ENCODE data around the gene LCN1.
"Not testable (repeated sequence)": the region's sequence is repeated elsewhere in the genome, so short reads cannot be mapped to it uniquely, and the experiment has no call there.

The LCN1 gene

GRCh38 chr9:135508211-135508820 is 12.9 kb upstream of the LCN1 start:
- Histone ChIP-seq H3K4me1 (ENCODE audit: control insufficient read depth, insufficient read depth, low read length) (no peaks in the 10 kb centered on the region), H3K36me3 (ENCODE audit: control insufficient read depth in 2 of 2, insufficient read depth in 2 of 2, low read length in 2 of 2) (peaks cover 8 to 15% of the 10 kb centered on the region in 2 donors), H3K9ac (ENCODE audit: low read length in 2 of 2) (no peak overlapping the region), H3K4me3 (ENCODE audit: low read length in 2 of 2) (no peak overlapping the region), H3K27me3 (ENCODE audit: control insufficient read depth in 1 of 2, insufficient read depth in 2 of 2, low read length in 2 of 2) (peaks cover 0 to 2% of the 10 kb centered on the region in 2 donors), H3K9me3 (ENCODE audit: control insufficient read depth in 2 of 2, low read length in 2 of 2) (no peaks in the 10 kb centered on the region), H3K27ac (ENCODE audit: low read length) (no peak overlapping the region)

GRCh38 chr9:135509458-135509857 is 11.8 kb upstream of the LCN1 start:
- Histone ChIP-seq H3K27ac (ENCODE audit: low read length) (no peak overlapping the region), H3K36me3 (ENCODE audit: control insufficient read depth in 2 of 2, insufficient read depth in 2 of 2, low read length in 2 of 2) (peaks cover 0 to 5% of the 10 kb centered on the region in 2 donors), H3K9ac (ENCODE audit: low read length in 2 of 2) (no peak overlapping the region), H3K9me3 (ENCODE audit: control insufficient read depth in 2 of 2, low read length in 2 of 2) (no peaks in the 10 kb centered on the region), H3K4me1 (ENCODE audit: control insufficient read depth, insufficient read depth, low read length) (no peaks in the 10 kb centered on the region), H3K27me3 (ENCODE audit: control insufficient read depth in 1 of 2, insufficient read depth in 2 of 2, low read length in 2 of 2) (peaks cover 0 to 2% of the 10 kb centered on the region in 2 donors), H3K4me3 (ENCODE audit: low read length in 2 of 2) (no peak overlapping the region)

GRCh38 chr9:135512241-135512603 is 9.0 kb upstream of the LCN1 start:
- Histone ChIP-seq H3K27me3 (ENCODE audit: control insufficient read depth in 1 of 2, insufficient read depth in 2 of 2, low read length in 2 of 2) (peaks cover 0 to 2% of the 10 kb centered on the region in 2 donors), H3K27ac (ENCODE audit: low read length) (no peak overlapping the region), H3K4me3 (ENCODE audit: low read length in 2 of 2) (no peak overlapping the region), H3K4me1 (ENCODE audit: control insufficient read depth, insufficient read depth, low read length) (no peaks in the 10 kb centered on the region), H3K9me3 (ENCODE audit: control insufficient read depth in 2 of 2, low read length in 2 of 2) (no peaks in the 10 kb centered on the region), H3K36me3 (ENCODE audit: control insufficient read depth in 2 of 2, insufficient read depth in 2 of 2, low read length in 2 of 2) (no peaks in the 10 kb centered on the region), H3K9ac (ENCODE audit: low read length in 2 of 2) (no peak overlapping the region)

- Histone ChIP-seq H3K4me1 (ENCODE audit: control insufficient read depth, insufficient read depth, low read length) (no peaks in the 10 kb centered on the region), H3K9me3 (ENCODE audit: control insufficient read depth in 2 of 2, low read length in 2 of 2) (no peaks in the 10 kb centered on the region), H3K27me3 (ENCODE audit: control insufficient read depth in 1 of 2, insufficient read depth in 2 of 2, low read length in 2 of 2) (peaks cover 0 to 2% of the 10 kb centered on the region in 2 donors), H3K36me3 (ENCODE audit: control insufficient read depth in 2 of 2, insufficient read depth in 2 of 2, low read length in 2 of 2) (no peaks in the 10 kb centered on the region), H3K9ac (ENCODE audit: low read length in 2 of 2) (no peak overlapping the region), H3K4me3 (ENCODE audit: low read length in 2 of 2) (no peak overlapping the region), H3K27ac (ENCODE audit: low read length) (no peak overlapping the region)
Observed at GRCh38 chr9:135512904-135513303, 8.3 kb upstream of the LCN1 start.

DNA sequence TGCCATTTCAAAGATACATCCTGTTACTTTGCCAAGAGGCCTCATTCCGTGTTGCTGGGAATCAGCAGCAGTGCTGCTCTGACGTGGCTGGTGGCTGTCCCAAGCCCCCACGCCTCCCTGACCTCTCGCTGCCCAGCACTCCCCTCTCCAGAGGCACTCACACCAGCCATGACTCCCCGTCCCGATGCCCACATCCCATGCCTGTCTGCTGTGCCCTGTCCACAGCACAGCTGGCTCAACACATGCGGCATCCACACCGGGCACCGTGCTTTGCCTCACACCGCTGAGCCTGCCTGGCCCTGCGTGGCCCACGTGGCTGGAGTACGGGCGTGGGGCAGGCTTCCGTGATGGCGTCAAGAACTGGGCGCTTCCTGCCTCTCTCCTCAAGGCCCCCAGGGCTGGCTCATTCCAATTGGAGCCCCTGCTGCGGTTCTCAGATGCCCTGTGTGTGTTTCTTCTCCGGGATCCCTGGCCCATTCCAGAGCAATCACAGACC is 7.8 kb upstream of the LCN1 start:
- Histone ChIP-seq H3K4me3 (ENCODE audit: low read length in 2 of 2) (no peak overlapping the region), H3K27me3 (ENCODE audit: control insufficient read depth in 1 of 2, insufficient read depth in 2 of 2, low read length in 2 of 2) (peaks cover 0 to under 1% of the 10 kb centered on the region in 2 donors), H3K4me1 (ENCODE audit: control insufficient read depth, insufficient read depth, low read length) (no peaks in the 10 kb centered on the region), H3K27ac (ENCODE audit: low read length) (no peak overlapping the region), H3K9me3 (ENCODE audit: control insufficient read depth in 2 of 2, low read length in 2 of 2) (no peaks in the 10 kb centered on the region), H3K9ac (ENCODE audit: low read length in 2 of 2) (no peak overlapping the region), H3K36me3 (ENCODE audit: control insufficient read depth in 2 of 2, insufficient read depth in 2 of 2, low read length in 2 of 2) (no peaks in the 10 kb centered on the region)

- H3K27ac ChIP-seq (ENCODE audit: low read length); H3K36me3 ChIP-seq (ENCODE audit: control insufficient read depth in 2 of 2, insufficient read depth in 2 of 2, low read length in 2 of 2); H3K9me3 ChIP-seq (ENCODE audit: control insufficient read depth in 2 of 2, low read length in 2 of 2); H3K4me3 ChIP-seq (ENCODE audit: low read length in 2 of 2); H3K4me1 ChIP-seq (ENCODE audit: control insufficient read depth, insufficient read depth, low read length); H3K27me3 ChIP-seq (ENCODE audit: control insufficient read depth in 1 of 2, insufficient read depth in 2 of 2, low read length in 2 of 2); H3K9ac ChIP-seq (ENCODE audit: low read length in 2 of 2): not testable (repeated sequence)
Observed at GRCh38 chr9:135513906-135514305, 7.3 kb upstream of the LCN1 start.

GRCh38 chr9:135514342-135515082 is 6.7 kb upstream of the LCN1 start:
- no peak overlapping the region for H3K4me3 ChIP-seq (ENCODE audit: low read length in 2 of 2)
- no peak overlapping the region for H3K27ac ChIP-seq (ENCODE audit: low read length)
- H3K9me3 ChIP-seq (ENCODE audit: control insufficient read depth in 2 of 2, low read length in 2 of 2) = no peaks in the 10 kb centered on the region
- no peak overlapping the region for H3K9ac ChIP-seq (ENCODE audit: low read length in 2 of 2)
- no peaks in the 10 kb centered on the region for H3K36me3 ChIP-seq (ENCODE audit: control insufficient read depth in 2 of 2, insufficient read depth in 2 of 2, low read length in 2 of 2)
- H3K4me1 ChIP-seq (ENCODE audit: control insufficient read depth, insufficient read depth, low read length) = no peaks in the 10 kb centered on the region
- H3K27me3 ChIP-seq (ENCODE audit: control insufficient read depth in 1 of 2, insufficient read depth in 2 of 2, low read length in 2 of 2) = peaks cover 0 to 1% of the 10 kb centered on the region in 2 donors

GRCh38 chr9:135515083-135515951 is 5.9 kb upstream of the LCN1 start:
- no peak overlapping the region for H3K27ac ChIP-seq (ENCODE audit: low read length)
- no peaks in the 10 kb centered on the region for H3K9me3 ChIP-seq (ENCODE audit: control insufficient read depth in 2 of 2, low read length in 2 of 2)
- no peaks in the 10 kb centered on the region for H3K4me1 ChIP-seq (ENCODE audit: control insufficient read depth, insufficient read depth, low read length)
- no peak overlapping the region for H3K9ac ChIP-seq (ENCODE audit: low read length in 2 of 2)
- H3K4me3 ChIP-seq (ENCODE audit: low read length in 2 of 2) = no peak overlapping the region
- H3K27me3 ChIP-seq (ENCODE audit: control insufficient read depth in 1 of 2, insufficient read depth in 2 of 2, low read length in 2 of 2) = peaks cover 0 to 2% of the 10 kb centered on the region in 2 donors
- H3K36me3 ChIP-seq (ENCODE audit: control insufficient read depth in 2 of 2, insufficient read depth in 2 of 2, low read length in 2 of 2) = no peaks in the 10 kb centered on the region

DNA sequence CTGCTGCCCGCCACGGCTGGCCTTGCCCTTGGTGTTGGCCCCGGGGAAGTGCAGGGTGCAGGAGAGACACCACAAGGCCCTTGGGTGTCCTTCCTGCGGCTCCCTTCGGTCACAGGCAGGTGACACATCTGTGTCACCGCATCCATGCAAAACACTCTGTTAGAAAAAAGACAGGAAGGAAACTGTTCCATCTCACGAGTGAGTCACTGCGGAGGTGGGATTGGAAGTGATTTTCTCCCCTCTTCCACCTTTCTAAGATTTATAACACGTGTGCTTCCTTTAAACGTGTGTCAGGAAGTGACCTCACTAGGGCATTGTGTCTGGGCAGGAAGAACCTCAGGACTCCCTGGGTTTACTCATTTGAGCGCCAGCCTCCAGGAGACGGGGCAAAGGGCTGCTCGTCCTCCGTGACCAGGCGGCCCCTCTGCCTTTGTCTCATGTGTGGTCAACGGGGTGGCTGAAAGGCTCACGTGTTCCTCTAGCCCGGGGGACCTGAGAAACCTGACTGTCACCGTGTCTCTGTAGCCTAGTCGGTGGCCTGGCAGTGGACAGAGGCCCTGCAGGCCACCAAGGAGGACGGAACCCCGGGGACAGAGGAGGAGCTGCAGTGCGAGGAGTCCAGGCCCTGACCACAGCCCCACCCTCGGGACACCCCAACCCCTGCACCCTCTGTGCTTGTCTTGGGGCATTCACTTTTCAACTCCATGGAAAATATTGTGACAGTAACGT is 4.9 kb upstream of the LCN1 start:
- Histone ChIP-seq H3K27me3 (ENCODE audit: control insufficient read depth in 1 of 2, insufficient read depth in 2 of 2, low read length in 2 of 2) (peaks cover 0 to 5% of the 10 kb centered on the region in 2 donors), H3K4me1 (ENCODE audit: control insufficient read depth, insufficient read depth, low read length) (no peaks in the 10 kb centered on the region), H3K9me3 (ENCODE audit: control insufficient read depth in 2 of 2, low read length in 2 of 2) (no peaks in the 10 kb centered on the region), H3K9ac (ENCODE audit: low read length in 2 of 2) (no peak overlapping the region), H3K27ac (ENCODE audit: low read length) (no peak overlapping the region), H3K4me3 (ENCODE audit: low read length in 2 of 2) (no peak overlapping the region), H3K36me3 (ENCODE audit: control insufficient read depth in 2 of 2, insufficient read depth in 2 of 2, low read length in 2 of 2) (no peaks in the 10 kb centered on the region)

DNA sequence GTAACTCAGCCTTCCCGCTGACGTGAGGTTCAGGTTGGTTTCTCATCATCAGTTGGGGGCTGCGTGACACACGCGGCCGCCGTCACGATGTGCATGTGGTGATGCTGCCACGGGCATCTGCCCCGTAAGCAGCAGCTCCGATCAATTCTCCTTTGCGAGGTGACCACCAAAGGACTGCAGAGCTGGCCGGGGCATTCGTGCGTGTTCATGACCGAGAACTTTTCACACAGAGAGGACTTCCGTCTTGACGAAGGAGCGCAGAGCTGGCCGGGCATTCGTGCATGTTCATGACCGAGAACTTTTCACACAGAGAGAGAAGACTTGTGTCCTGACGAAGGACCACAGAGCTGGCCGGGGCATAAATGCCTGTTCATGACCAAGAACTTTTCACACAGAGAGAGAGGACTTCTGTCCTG is 3.8 kb upstream of the LCN1 start:
- no peak overlapping the region for H3K27ac ChIP-seq (ENCODE audit: low read length)
- H3K27me3 ChIP-seq (ENCODE audit: control insufficient read depth in 1 of 2, insufficient read depth in 2 of 2, low read length in 2 of 2) = peaks cover 0 to 7% of the 10 kb centered on the region in 2 donors
- no peak overlapping the region for H3K4me3 ChIP-seq (ENCODE audit: low read length in 2 of 2)
- no peaks in the 10 kb centered on the region for H3K36me3 ChIP-seq (ENCODE audit: control insufficient read depth in 2 of 2, insufficient read depth in 2 of 2, low read length in 2 of 2)
- H3K4me1 ChIP-seq (ENCODE audit: control insufficient read depth, insufficient read depth, low read length) = no peaks in the 10 kb centered on the region
- H3K9me3 ChIP-seq (ENCODE audit: control insufficient read depth in 2 of 2, low read length in 2 of 2) = no peaks in the 10 kb centered on the region
- no peak overlapping the region for H3K9ac ChIP-seq (ENCODE audit: low read length in 2 of 2)

Data from stomach smooth muscle (tissue), 2 donors.